ENCODE results near the gene FCAR.
"Not testable (repeated sequence)": the region's sequence is repeated elsewhere in the genome, so short reads cannot be mapped to it uniquely, and the experiment has no call there.

FCAR gene

GRCh38 chr19:54894106-54894505 lies 20.1 kb downstream of the FCAR start:
- not testable (repeated sequence) for DNase-seq (ENCODE audit: low read depth)

GRCh38 chr19:54896036-54896435 lies 22.0 kb downstream of the FCAR start:
- DNase-seq (ENCODE audit: low read depth) = no peak

- DNase-seq (ENCODE audit: low read depth) = not testable (repeated sequence)
These were observed 24.6 kb downstream of the FCAR start for GRCh38 chr19:54898685-54899084.

GRCh38 chr19:54899646-54900045 lies 25.6 kb downstream of the FCAR start:
- DNase-seq (ENCODE audit: low read depth) = not testable (repeated sequence)

- not testable (repeated sequence) for DNase-seq (ENCODE audit: low read depth)
These were observed 27.1 kb downstream of the FCAR start for GRCh38 chr19:54901153-54901552.

- no peak for DNase-seq (ENCODE audit: low read depth)
These were observed 28.0 kb downstream of the FCAR start for GRCh38 chr19:54902061-54902460.

- no peak for DNase-seq (ENCODE audit: low read depth)
These were observed 29.3 kb downstream of the FCAR start for GRCh38 chr19:54903303-54903702.

GRCh38 chr19:54904261-54904660 lies 30.2 kb downstream of the FCAR start:
- DNase-seq (ENCODE audit: low read depth) = not testable (repeated sequence)

GRCh38 chr19:54905421-54905802 lies 31.4 kb downstream of the FCAR start:
- no peak for DNase-seq (ENCODE audit: low read depth)

- DNase-seq (ENCODE audit: low read depth) = no peak
These were observed 31.9 kb downstream of the FCAR start, which contains the start of gene NCR1 for GRCh38 chr19:54905803-54906511. Gene NCR1, plus strand, starts transcription at chr19:54906148. Its CDS starts 40 bp downstream, at chr19:54906188.

- DNase-seq (ENCODE audit: low read depth) = no peak
These were observed 32.8 kb downstream of the FCAR start for GRCh38 chr19:54906819-54907218.

- not testable (repeated sequence) for DNase-seq (ENCODE audit: low read depth)
These were observed 33.9 kb downstream of the FCAR start for GRCh38 chr19:54907899-54908298.

GRCh38 chr19:54916822-54917221 lies 42.8 kb downstream of the FCAR start:
- no peak for DNase-seq (ENCODE audit: low read depth)

- no peak for DNase-seq (ENCODE audit: low read depth)
These were observed 44.5 kb downstream of the FCAR start for GRCh38 chr19:54918499-54918898.

- not testable (repeated sequence) for DNase-seq (ENCODE audit: low read depth)
These were observed 45.9 kb downstream of the FCAR start for GRCh38 chr19:54919646-54920563.

- DNase-seq (ENCODE audit: low read depth) = no peak
These were observed 47.0 kb downstream of the FCAR start for GRCh38 chr19:54921082-54921481.

GRCh38 chr19:54923276-54923675 lies 49.2 kb downstream of the FCAR start:
- no peak for DNase-seq (ENCODE audit: low read depth)

GRCh38 chr19:54928299-54928698 lies 54.3 kb downstream of the FCAR start:
- no peak for DNase-seq (ENCODE audit: low read depth)

GRCh38 chr19:54937926-54938325 lies 63.9 kb downstream of the FCAR start:
- no peak for DNase-seq (ENCODE audit: low read depth)

- DNase-seq (ENCODE audit: low read depth) = no peak
These were observed 64.9 kb downstream of the FCAR start for GRCh38 chr19:54938906-54939305.

- not testable (repeated sequence) for DNase-seq (ENCODE audit: low read depth)
These were observed 65.5 kb downstream of the FCAR start for GRCh38 chr19:54939538-54939937.

All from activated T-cell treated with anti-CD3 and anti-CD28 coated beads for 24 hours (primary cell).